ENCODE data around the gene WNK1.
"Not testable (repeated sequence)": the region's sequence is repeated elsewhere in the genome, so short reads cannot be mapped to it uniquely, and the experiment has no call there.

The WNK1 gene

GRCh38 chr12:779745-780734 lies 27.7 kb downstream of the WNK1 start:
- DNase-seq = no peak

- DNase-seq = no peak
These were observed 28.5 kb downstream of the WNK1 start for GRCh38 chr12:780750-781379.

- no peak for DNase-seq
These were observed 33.3 kb downstream of the WNK1 start for GRCh38 chr12:785706-786105.

GRCh38 chr12:788288-788687 lies 35.9 kb downstream of the WNK1 start:
- no peak for DNase-seq

GRCh38 chr12:788762-789161 lies 36.4 kb downstream of the WNK1 start:
- DNase-seq = not testable (repeated sequence)

GRCh38 chr12:789852-790563 lies 37.6 kb downstream of the WNK1 start:
- no peak for DNase-seq

GRCh38 chr12:790608-791007 lies 38.2 kb downstream of the WNK1 start:
- no peak for DNase-seq

- no peak for DNase-seq
These were observed 40.7 kb downstream of the WNK1 start for GRCh38 chr12:793037-793436.

- no peak for DNase-seq
These were observed 41.3 kb downstream of the WNK1 start for GRCh38 chr12:793711-794110.

GRCh38 chr12:795305-795704 lies 42.9 kb downstream of the WNK1 start:
- no peak for DNase-seq

- no peak for DNase-seq
These were observed 48.0 kb downstream of the WNK1 start for GRCh38 chr12:800401-800800.

GRCh38 chr12:802242-803120 lies 50.1 kb downstream of the WNK1 start:
- no peak for DNase-seq

- DNase-seq = no peak
These were observed 52.7 kb downstream of the WNK1 start for GRCh38 chr12:805022-805632.

- DNase-seq = no peak
These were observed 53.9 kb downstream of the WNK1 start for GRCh38 chr12:806200-806791.

GRCh38 chr12:807041-807735 lies 54.8 kb downstream of the WNK1 start:
- DNase-seq = no peak

GRCh38 chr12:810116-810515 lies 57.7 kb downstream of the WNK1 start:
- no peak for DNase-seq

- no peak for DNase-seq
These were observed 58.5 kb downstream of the WNK1 start for GRCh38 chr12:810671-811415.

GRCh38 chr12:812950-813349 lies 60.6 kb downstream of the WNK1 start:
- no peak for DNase-seq

- not testable (repeated sequence) for DNase-seq
These were observed 65.1 kb downstream of the WNK1 start for GRCh38 chr12:817456-817855.

- DNase-seq = no peak
These were observed 65.7 kb downstream of the WNK1 start for GRCh38 chr12:817941-818600.

All from NCI-H1436 treated with DMSO at 0.1 percent for 48 hours (cell line).